Ovary (tissue), 3 donors: ENCODE results near the gene UBE2H.

Experiments used
- EP300 ChIP-seq: sonication (generic); formaldehyde crosslinking; IDR thresholded peaks from one replicate; pipeline ENCODE4 v1.6.1; 2017; ENCODE audit warnings: antibody characterized with exemption
- POLR2A ChIP-seq: fragments of 450-650 bp; IDR thresholded peaks from one replicate; pipeline ENCODE4 v1.6.1; 2017; ENCODE audit warnings: antibody characterized with exemption, mild to moderate bottlenecking, moderate library complexity
- TF ChIP-seq, protein P1 (sequence below), 3 donors: fragments of 450-650 bp in 2 of 3; fragments of 200-600 bp in 1 of 3; IDR thresholded peaks; one replicate each; pipeline versions ENCODE4 v1.5.1 to v1.8.0; 2016 to 2022; ENCODE audit warnings: antibody characterized with exemption in 3 of 3, mild to moderate bottlenecking in 1 of 3
- donor health status: DM: no; HTN: no; CAD: no.

DNA sequence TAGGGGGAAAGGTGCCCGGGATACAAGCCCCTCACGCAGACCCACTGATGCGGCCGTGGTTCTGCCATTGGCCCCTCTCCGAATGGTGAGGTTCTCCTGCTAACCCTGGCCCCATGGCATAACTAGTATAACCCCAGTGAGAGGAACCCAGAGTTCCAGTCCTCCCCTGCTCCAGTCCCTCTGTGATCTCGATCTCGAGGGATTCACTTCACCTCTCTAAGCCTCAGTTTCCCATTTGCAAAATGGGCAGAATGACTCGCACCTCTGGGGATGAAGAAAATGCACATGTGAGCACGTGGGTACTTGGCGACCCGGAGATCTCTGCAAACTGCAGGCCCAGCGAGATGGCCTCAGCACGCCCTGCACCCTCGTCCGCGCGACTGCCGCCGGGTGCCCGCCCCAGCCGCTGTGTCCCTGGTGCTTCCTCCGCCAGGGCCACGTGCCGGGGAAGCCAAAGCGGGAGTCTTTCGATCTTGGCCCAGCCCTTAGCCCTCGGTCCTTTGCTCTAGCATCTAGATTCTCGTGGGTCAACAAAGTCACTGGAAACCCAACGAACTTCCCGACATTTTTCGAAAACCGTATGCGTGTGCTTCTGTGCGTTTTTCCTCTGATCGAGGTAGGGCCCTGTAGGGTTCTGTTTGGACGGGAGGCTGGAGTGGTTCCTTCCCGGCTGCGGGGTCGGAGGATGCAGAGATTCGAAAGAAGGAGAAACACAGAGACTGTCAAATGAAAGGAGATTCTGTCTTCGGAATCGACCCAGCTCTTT is 169.8 kb downstream of the UBE2H start:
- TF ChIP-seq, protein P1, sequence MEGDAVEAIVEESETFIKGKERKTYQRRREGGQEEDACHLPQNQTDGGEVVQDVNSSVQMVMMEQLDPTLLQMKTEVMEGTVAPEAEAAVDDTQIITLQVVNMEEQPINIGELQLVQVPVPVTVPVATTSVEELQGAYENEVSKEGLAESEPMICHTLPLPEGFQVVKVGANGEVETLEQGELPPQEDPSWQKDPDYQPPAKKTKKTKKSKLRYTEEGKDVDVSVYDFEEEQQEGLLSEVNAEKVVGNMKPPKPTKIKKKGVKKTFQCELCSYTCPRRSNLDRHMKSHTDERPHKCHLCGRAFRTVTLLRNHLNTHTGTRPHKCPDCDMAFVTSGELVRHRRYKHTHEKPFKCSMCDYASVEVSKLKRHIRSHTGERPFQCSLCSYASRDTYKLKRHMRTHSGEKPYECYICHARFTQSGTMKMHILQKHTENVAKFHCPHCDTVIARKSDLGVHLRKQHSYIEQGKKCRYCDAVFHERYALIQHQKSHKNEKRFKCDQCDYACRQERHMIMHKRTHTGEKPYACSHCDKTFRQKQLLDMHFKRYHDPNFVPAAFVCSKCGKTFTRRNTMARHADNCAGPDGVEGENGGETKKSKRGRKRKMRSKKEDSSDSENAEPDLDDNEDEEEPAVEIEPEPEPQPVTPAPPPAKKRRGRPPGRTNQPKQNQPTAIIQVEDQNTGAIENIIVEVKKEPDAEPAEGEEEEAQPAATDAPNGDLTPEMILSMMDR (IDR thresholded peaks at IDR 0.05) = no peak
- no peak for TF ChIP-seq POLR2A
- no peak for TF ChIP-seq EP300
